NCI-H1105 (cell line): Measurements from ENCODE around the gene CLSTN2.
A peak's percentile ranks its signal among the peaks of the same experiment; 100 is the strongest.

Source experiments
- DNase-seq: peaks from one replicate; lab custom pipeline; 2025; lab: John Stamatoyannopoulos, UW

The CLSTN2 gene

DNA sequence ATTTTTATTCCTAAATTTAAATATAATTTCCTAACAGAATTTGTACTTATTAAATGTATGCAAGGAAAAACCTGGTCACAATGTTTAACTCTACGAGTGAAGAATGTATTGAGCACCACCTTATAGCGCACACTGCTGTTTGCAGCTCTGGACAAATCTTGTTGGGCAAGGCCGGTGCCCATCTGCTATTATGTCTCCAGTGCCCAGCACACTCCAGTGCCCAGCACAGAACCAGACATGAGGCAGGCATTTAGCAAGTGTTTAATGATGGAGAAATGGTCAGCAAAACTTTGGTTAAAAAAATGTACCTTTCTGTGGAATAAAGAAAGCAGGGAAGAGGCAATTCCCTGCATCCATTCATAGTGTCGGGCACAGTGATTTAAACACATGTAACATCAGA, 488.2 kb downstream of the CLSTN2 start:
- DNase-seq, result no peak

DNA sequence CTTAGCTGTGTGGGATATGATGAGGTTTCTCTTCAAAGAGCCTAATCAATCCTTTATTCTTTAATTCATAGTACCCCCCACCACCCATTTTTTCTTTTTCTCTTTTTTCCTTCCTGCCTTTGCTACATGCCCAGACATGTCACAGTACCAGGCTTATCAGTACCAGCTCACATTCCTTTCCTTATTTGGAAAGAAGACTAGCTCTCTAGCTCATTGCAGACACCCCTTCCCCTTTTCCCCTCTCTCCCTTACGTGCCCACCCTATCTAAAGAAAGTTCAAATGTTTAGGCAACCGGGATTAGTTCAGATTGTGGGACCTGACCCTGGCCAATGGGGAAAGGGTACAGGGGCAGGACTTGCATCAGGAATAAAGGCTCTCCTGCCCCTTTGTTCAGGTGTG, 488.6 kb downstream of the CLSTN2 start:
- DNase-seq, result peak; percentile 17

DNA sequence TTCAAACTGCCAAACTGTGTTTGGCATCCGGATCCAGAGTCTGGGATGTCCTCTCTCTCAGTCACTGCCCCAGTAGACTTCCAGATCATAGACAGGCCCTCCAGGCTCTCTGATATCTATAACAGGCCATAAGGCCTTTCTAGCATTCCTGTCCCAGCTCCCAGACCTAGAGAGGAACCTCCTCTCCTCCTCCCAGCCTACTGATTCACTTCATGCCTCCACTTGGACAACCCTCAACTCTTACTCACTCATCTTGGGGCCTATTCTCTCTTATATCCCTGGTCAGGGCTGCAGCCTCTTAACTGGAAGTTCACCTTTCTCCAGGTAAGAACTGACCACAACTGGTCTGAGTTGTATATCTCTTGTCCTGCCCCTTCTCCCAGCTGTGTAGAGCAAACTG, 489.2 kb downstream of the CLSTN2 start:
- DNase-seq, result no peak

DNA sequence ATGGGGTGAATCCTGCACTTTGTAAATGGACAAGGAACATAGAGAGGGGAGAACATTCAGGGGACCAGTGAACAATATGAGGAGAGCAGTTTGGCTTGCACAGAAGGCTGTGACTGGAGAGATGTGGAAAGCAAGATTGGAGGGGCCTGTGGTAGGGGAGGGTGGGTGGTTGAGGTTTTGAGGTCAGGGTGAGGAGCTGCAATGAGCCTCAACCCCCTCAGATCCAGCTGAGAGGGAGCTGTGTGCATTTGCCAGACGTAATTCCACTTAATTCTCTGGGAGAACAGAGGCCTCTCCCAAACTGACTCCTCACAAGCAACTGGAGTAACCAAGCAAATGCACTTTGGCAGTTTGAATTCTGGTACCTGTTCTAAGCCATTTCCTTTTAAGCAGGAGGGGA, 489.7 kb downstream of the CLSTN2 start:
- DNase-seq, result no peak

DNA sequence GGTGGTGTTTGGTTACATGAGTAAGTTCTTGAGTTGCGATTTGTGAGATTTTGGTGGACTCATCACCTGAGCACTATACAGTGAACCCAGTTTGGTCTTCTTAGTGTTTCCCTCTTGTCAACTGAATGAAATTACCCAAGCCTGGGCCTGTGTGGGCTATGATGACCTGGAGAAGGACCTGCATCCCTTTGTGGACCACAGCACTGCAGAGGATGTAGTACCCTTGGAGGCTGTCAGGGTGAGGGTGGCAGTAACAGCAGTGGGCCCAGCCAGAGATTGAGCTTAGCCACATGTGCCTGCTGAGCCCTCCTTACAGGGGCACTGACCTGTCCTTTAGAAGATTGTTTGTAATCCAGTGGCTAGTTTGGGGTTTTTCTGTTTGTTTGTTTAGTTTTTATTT, 492.8 kb downstream of the CLSTN2 start:
- DNase-seq, result no peak

DNA sequence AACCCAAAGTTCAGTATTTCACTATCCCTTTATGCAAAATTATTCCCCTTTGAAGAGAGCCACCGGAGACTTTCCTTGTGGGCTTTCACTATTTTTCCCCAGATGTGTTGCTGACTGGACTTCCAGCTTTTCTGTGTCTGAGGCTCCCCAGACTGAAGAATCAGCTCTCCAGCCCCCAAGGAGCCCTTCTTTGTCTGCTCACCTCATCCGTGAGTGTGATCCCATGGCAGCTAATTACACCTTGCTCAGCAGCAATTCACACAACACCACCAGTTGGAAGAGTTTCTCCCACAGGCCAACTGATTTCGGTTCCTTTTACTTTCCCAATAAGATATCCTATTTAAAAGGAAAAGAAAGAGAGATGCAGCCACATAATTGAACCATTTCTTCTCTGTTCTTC, 493.4 kb downstream of the CLSTN2 start:
- no peak for DNase-seq

DNA sequence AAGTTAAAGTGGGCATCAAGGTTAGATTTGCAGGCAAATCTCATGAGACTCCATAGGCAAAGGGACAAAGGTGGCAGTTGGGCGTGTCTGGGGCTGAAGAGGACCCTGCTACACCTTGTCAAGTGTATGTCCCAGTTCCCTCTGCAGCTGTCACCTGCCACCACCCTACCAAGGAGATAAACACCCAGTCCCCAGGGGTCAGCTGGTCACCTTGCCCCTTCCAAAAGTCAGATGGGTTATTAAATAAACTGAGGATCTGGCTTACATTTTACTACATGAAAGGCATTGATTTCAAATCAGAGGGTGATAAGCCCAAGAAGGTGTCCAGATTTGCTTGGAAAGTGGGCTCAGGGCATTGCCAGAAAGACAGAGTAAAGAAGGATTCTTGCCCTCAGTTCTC, 494.8 kb downstream of the CLSTN2 start:
- no peak for DNase-seq

DNA sequence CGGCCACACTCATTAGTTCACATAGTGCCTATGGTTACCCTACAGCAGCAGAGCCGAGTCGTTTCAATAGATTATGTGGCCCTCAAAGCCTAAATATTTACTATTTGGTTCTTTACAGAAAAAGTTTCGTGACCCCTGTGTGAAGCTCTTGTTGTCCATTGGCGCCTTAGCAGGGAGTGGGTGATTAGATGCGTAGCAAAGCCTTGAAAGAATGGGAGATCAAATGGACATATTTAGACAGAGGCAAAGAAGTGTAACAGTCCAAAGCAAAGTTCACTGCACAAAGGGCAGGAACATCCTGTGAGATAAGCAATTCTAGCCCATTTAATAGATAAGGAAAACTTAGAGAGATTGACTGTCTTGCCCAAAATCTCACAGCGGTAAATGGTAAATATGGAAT, 495.5 kb downstream of the CLSTN2 start:
- no peak for DNase-seq

DNA sequence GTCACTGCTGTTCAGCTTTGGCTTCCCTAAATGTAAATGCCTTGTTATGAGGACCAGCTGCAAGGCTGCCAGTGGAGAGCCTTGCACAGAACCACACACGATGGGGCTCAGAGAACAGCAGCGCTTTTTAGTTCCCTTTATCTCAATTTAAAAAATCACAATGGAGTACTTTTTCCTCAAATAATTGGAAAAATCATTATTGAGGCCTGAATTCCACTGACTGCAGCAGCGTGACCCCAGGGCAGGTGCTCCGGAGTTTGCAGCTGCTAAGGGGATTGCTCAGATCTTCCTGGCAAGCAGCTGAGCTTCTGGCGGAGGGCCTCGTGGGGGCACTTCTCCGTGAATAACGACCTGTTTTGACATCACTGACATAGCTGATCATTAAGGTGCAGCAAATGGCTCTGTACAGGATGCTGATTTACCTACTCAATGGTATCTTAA, 497.3 kb downstream of the CLSTN2 start:
- peak; percentile 95 for DNase-seq

DNA sequence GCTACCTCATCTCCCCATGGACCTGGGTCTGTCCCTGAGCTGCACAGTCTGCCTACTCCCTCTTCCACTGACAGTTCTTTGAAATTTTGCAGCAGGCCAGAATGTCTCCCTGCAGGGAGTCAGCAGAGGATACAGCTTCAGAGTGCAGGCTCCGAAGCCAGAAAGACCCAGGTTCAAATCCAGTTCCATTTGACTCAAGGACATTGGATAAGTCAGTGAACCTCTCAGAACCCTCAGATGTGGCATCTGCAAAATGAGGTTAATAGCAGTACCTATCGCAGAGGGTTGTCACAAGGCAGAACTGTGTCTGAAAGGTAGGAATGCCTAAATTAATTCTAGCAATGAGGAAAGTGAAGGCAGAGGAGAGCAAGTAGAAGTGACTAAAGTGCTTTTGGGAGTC, 498.4 kb downstream of the CLSTN2 start:
- no peak for DNase-seq

DNA sequence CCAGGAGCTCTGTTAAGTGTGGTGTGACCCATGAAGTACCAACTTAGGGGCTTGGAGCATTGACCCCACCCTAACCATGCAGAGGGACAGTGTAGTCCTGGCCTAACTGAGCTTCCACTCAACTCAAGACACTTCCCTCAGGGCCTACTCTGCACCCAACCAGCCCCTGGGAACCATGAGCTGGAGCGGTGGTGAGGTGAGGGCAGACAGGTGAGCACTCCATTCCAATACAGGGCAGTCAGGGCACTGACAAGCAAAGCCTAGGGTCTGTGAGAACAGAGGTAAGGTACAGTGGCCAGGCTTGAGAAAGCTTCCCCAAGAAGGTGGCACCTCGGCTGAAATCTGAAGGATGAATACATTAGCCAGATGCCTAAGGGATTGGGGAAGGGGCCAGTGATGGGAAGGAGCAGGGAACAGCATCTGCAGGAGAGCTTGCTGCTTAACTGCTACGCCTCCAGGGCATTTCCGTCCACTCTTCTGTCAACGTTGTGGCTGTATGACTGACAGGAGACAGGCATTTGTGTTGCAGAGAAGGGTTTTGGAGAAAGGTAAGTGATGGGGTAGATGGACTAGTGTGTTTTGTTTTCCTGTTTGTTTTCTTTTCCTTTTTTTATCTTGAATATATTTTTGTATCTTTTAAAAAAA, 499.4 kb downstream of the CLSTN2 start:
- no peak for DNase-seq

DNA sequence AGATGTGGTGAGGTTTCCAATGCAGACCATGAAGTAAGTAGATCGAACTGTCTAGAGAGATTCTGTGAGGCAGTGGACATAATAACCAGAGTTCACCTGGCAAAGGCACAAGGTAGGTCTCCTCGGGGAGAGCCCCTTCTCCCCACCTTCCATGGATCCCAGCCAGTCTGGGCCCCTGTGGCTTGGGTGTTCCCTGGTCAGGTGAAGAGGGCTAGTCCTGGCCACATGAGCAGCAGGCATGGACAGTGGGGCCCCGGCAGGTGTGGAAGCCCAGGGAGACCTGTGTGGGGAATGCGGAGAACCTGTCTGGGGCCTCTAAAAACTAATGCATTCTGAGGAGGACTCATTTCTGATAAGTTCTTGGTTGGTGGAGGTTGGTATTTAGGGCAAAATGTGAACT, 501.4 kb downstream of the CLSTN2 start:
- no peak for DNase-seq

DNA sequence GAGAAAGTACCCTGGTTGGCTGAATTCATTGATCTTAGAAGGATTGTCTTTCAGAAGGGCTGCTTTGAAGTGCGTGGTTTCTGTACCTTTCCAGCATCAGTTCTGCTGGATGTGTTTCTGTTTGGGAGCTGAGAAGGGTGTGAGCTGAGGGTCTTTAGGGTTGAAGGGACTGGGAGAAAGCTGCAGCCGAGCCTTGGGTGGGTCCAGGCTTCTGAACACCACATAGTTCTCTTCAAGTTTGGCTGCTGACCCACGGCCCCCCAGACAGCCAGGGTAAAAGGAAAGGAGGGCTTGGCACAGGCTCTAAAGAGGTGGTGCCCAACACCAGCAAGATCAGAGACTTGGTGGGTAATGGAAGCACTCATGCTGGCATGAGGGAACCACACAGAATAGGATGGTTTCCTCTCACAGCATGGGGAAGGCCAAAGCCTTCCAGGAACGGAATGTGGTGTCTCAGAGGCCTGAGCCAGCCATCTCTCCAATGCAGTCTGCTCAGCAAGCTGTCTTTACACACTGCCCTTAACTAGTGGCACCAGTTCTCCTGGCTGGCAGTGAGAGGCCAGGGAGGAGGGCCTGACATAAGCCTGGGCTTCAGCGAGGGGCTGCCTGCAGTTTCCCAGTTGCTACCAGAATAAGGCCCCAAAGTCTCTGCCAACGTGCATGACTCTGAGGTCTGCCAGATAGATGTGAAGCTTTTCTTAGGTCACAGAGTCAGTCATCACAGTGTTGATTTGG, 503.9 kb downstream of the CLSTN2 start:
- no peak for DNase-seq

DNA sequence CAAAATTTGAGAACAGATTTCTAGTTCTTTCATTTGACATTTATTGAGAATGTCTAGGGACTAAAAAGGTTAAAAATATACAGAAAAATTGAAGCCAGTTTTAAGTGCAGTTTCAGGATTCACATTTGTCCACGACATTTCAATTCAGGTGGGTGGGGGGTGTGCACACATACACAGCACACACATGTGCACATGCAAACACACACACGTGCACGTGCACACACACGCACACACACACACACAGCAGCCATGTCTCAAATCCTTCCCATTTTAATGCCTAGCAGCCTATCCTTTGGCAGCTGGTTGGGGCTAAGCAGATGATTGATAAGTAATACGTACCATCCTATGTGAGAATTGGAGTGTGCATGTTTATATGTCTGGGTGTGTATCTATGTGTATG, 504.5 kb downstream of the CLSTN2 start:
- no peak for DNase-seq

DNA sequence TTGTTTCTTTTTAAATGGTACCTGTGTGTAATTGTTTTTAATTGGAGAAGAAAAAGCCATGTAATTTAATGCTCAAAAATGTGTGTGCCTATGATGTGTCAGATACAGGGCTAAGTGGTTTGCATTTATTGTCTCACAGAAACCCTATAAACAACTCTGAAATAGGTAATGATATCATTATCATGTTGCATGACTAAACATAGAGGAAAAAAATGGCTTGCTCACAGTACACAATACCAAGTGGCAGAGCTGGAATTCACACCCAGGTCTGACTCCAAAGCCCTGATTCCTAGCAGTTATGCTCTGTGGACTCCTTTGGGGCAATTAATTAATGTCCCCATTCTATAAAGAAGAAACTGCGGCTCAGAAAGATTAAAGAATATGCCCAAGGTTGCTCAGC, 505.5 kb downstream of the CLSTN2 start:
- no peak for DNase-seq

DNA sequence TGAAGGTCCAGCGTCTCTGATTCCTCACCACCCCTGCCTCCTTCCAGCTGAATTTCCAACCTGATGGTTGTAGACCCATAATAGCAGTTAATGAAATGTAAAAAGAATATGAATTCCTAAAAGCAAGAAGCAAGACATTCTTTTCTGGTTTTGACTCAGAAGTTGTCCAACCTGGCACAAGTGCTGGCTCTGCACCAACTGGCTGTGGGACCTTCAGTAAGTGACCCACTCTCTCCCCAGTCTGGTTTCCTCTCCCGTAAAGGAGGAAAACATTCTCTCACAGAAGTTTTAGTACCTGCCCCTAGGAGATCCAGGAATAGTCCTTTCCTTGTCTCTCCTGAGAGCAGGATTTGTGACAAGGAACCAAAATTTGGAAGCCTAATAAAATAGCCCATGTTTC, 506.0 kb downstream of the CLSTN2 start:
- no peak for DNase-seq

DNA sequence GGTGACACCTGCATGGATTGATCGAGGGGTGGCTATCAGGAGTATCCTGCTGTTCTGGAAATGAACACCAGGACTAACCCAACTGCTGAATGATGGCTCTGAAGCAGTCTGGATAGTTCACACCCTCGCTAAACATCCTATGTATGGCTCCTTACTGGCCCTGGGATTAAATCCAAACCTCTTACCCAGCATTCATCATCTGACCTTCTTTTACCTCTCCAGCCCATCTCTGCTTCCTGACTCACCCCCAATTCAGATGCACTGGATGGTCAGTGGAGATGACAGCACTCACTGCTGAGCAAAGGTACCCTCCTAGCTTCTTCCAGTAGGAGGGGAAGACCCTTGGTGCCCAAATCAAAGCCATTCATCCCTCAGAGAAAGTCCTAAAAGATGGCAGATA, 507.6 kb downstream of the CLSTN2 start:
- DNase-seq, result no peak

DNA sequence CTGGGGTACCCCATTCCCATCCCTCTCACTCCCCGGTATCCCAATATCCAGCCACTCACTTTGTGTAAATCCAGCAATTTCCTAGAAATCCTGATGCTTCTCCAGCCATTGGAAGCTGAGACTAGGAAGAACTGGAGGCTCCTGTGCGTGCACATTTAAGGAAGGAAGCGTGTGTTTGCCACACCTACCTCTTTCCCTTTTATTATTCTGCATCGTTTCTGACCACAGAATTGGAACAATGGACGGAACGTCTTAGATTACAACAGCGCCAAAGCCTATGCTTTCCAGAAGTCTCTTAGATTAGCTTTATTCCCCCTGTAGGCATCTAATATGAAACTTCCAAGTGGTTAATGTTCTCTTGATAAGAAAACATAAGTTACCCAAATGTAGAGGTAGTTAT, 508.1 kb downstream of the CLSTN2 start:
- DNase-seq, result no peak

DNA sequence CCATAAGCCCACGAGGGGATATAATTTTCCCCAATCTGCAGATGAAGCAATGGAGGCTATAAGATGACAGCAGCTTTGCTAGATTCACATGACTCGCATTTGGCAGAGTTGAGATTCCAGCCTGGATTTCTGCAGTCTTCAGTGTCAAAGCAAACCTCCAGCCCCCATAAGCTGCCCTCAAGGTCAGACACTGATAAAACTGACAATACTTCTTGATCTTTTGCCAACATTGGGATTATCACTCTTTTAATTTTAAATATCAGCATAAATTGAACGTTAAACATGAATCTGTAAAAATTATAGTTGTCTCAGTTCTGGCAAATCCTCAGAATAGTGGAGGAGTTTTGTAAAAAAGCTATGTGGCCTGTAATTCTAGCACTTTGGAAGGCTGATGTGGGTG, 508.8 kb downstream of the CLSTN2 start:
- DNase-seq, result no peak

DNA sequence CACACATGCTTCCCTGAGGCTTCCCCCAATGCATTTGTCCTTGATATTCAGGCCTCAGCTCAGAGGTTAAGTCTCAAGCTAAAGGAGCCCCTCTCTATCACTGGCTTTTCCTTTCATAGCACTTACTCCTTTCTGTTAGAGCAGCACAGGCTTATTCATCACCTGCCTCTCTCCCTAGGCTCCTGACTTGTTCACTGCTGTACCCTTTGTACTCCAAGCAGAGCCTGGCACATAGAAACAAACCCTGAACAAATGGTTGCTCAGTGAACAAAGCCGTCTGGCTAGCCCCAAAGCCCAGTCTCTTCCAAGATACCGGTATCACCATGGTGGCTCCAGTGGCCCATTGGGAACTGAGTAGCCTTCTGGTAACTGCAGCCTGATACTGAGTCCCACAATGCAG, 511.7 kb downstream of the CLSTN2 start:
- DNase-seq, result no peak

DNA sequence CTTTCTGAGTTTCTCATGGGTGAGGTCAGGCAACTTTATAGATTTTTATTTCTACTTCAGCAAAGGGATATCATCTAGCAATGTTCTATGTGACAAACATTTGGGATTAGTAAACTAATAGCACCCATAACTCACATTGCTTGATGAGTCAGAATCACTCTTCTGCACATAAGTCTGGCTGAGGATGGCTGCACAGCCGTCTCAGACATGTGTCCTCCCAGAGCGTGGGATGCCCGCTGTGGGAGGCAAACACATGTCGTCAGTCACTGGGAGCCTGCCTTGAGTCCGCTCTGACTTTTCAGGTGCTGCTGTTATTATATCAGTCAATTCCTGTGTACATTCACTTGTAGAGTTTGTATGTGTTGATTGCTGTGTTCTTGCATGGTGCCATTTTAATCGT, 512.2 kb downstream of the CLSTN2 start:
- no peak for DNase-seq

DNA sequence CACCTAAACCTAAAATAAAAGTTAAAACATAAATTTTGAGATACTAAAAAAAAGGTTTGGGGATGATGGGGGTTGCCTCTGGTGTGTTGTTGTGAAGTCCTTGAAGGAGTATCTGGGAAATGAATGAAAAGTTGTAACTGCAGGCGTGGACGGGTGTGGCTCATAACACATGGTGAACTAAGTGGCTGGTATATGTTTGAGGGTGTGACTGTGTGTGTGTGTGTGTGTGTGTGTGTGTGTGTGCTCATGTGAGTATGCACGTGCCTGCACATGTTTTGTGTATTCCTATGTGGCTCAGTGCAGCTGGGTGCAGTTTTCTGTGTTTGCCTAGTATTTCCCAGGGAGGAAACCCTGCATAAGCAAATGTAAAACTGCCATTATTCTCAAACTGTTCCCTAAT, 513.0 kb downstream of the CLSTN2 start:
- DNase-seq, result no peak

DNA sequence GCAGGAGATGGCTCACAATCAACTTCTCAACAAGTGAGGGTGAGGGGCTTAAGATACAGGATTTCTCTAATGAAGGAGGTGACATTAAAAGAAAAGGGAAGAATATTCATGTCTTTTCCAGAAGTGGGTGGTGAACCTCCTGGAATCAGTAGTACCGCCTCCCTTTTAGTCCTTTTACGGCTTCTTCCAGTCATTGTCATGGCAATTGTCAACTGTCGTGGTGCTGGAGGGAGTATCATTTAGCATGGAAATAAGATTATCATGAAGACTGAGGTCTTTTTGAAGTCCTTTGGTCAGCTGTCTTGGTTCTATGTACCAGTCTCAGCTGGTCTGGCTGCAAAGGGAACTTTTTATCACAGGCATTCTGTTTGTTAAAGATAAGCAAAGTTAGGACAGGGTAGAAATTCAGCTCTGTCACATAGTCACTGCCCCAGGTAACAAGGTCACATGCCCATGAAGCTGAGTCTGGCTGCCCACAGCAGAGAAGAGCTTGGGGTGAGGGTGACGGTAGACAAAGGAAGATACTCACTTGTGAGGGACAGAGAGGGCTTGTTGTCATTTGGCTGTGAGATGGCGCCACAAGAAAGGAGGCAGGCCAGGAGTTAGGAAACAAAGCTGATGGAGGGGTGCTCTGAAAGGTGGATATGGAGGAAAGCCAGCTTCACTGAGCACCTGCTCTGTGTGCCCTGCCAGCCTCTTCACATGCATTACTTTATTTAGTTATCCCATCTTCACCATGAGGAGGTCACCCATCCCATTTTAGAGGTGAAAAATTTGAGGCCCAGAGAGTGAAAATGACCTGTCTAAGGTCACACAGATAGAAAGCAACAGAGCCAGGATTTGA, 514.6 kb downstream of the CLSTN2 start:
- no peak for DNase-seq
